Coronary artery (tissue), 2 donors: ENCODE measurements around the gene IL7R.

Experiments
- DNase-seq: peaks from one replicate; pipeline ENCODE4 v3.0.0-alpha.2; 2017; ENCODE audit warnings: low spot score
- H3K27ac ChIP-seq, 2 donors: fragments of 200-600 bp; sonication (generic); one replicate each; pipeline ENCODE4 v1.5.1; 2016 to 2019
- H3K4me3 ChIP-seq: fragments of 200-600 bp; sonication (generic); 2 replicates; pipeline ENCODE4 v1.5.1; 2016; ENCODE audit warnings: mild to moderate bottlenecking, moderate library complexity
- CTCF ChIP-seq: fragments of 200-600 bp; sonication (generic); IDR thresholded peaks from one replicate; pipeline ENCODE4 v1.5.1; 2019; ENCODE audit warnings: antibody characterized with exemption

IL7R gene

GRCh38 chr5:35880156-35880555, 23.5 kb downstream of the IL7R start:
- Histone ChIP-seq H3K27ac (no peak overlapping the region), H3K4me3 (no peak overlapping the region)
- DNase-seq, result no peak
- TF ChIP-seq CTCF, result no peak

GRCh38 chr5:35881758-35882157, 25.1 kb downstream of the IL7R start:
- H3K4me3 ChIP-seq, result no peak overlapping the region
- no peak for DNase-seq
- no peak for TF ChIP-seq CTCF
- no peak overlapping the region for H3K27ac ChIP-seq

- Histone ChIP-seq H3K27ac (no peak overlapping the region), H3K4me3 (no peak overlapping the region)
- TF ChIP-seq CTCF, result no peak
- no peak for DNase-seq
Measured at GRCh38 chr5:35884191-35884769, 27.6 kb downstream of the IL7R start.

GRCh38 chr5:35884773-35885172, 28.1 kb downstream of the IL7R start:
- DNase-seq, result no peak
- Histone ChIP-seq H3K4me3 (no peak overlapping the region), H3K27ac (no peak overlapping the region)
- TF ChIP-seq CTCF, result no peak

- TF ChIP-seq CTCF, result no peak
- Histone ChIP-seq H3K4me3 (no peak overlapping the region), H3K27ac (no peak overlapping the region)
- no peak for DNase-seq
Measured at GRCh38 chr5:35886381-35886780, 29.7 kb downstream of the IL7R start.

GRCh38 chr5:35887321-35888100, 30.8 kb downstream of the IL7R start:
- Histone ChIP-seq H3K4me3 (no peak overlapping the region), H3K27ac (no peak overlapping the region)
- no peak for DNase-seq
- TF ChIP-seq CTCF, result no peak
